Measurements from ENCODE around the gene SRP9. TPM values are rescaled to one million over a fixed set of nuclear protein-coding genes. Genes with fewer than 3 reads are reported as not detected.

SRP9 gene
- total and polyA plus RNA-seq, 2 donors (not counting 1 experiment from before 2014, with no cell fraction given), result 73.4 to 117 TPM

GRCh38 chr1:225749706-225750105, 27.9 kb upstream of the SRP9 start:
- Mint-ChIP-seq H3K4me3 (no peak overlapping the region), H3K4me1 (no peaks in the 10 kb centered on the region), H3K9me3 (ENCODE audit: insufficient read depth) (no peaks in the 10 kb centered on the region), H3K27ac (no peak overlapping the region), H3K27me3 (no peaks in the 10 kb centered on the region)
- WGBS (ENCODE audit: insufficient coverage), result 100% methylated on average over 2 of the region's 3 CpGs
- no peaks in the 10 kb centered on the region for H3K4me1 ChIP-seq (ENCODE audit: control insufficient read depth in 2 of 2, insufficient read depth in 2 of 2, low read length in 2 of 2)
- no peak overlapping the region for H2AFZ ChIP-seq (ENCODE audit: insufficient read depth, low read depth, low read length, poor library complexity, severe bottlenecking)
- ATAC-seq (ENCODE audit: low read depth) (no peak), DNase-seq (no peak)
- no peak for TF ChIP-seq EZH2 (IDR thresholded peaks at IDR 0.05; ENCODE audit: borderline replicate concordance, insufficient read depth, low read depth, low read length, poor library complexity, severe bottlenecking)
- TF ChIP-seq, protein P1, sequence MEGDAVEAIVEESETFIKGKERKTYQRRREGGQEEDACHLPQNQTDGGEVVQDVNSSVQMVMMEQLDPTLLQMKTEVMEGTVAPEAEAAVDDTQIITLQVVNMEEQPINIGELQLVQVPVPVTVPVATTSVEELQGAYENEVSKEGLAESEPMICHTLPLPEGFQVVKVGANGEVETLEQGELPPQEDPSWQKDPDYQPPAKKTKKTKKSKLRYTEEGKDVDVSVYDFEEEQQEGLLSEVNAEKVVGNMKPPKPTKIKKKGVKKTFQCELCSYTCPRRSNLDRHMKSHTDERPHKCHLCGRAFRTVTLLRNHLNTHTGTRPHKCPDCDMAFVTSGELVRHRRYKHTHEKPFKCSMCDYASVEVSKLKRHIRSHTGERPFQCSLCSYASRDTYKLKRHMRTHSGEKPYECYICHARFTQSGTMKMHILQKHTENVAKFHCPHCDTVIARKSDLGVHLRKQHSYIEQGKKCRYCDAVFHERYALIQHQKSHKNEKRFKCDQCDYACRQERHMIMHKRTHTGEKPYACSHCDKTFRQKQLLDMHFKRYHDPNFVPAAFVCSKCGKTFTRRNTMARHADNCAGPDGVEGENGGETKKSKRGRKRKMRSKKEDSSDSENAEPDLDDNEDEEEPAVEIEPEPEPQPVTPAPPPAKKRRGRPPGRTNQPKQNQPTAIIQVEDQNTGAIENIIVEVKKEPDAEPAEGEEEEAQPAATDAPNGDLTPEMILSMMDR (IDR thresholded peaks at IDR 0.05), result no peak
- H3K27ac ChIP-seq (ENCODE audit: low read length in 2 of 2), result no peak overlapping the region
- CTCF ChIA-PET, result no interaction called here
- H3K4me2 ChIP-seq (replicated peaks; ENCODE audit: low read depth, low read length, poor library complexity, severe bottlenecking), result no peak overlapping the region
- no peaks in the 10 kb centered on the region for H3K36me3 ChIP-seq (replicated peaks in 1 of 2; ENCODE audit: control extremely low read depth in 1 of 2, control insufficient read depth in 1 of 2, extremely low read depth in 1 of 2, insufficient read depth in 2 of 2, low read length in 1 of 2)
- H3K9me3 ChIP-seq (ENCODE audit: control extremely low read depth in 1 of 3, control insufficient read depth in 2 of 3, insufficient read depth in 1 of 3, low read length in 2 of 3), result no peaks in the 10 kb centered on the region
- no peaks in the 10 kb centered on the region for H3K79me2 ChIP-seq (ENCODE audit: control insufficient read depth, insufficient read depth, low read length)
- POLR2A ChIA-PET, result interaction anchor here (0.7 kb wide), 1 partner anchor 187 kb away, joined by 9 read pairs; no protein-coding TSS in a partner anchor
- H3K9ac ChIP-seq (ENCODE audit: low read length), result no peak overlapping the region
- no peaks in the 10 kb centered on the region for H3K27me3 ChIP-seq (replicated peaks in 1 of 4; ENCODE audit: control extremely low read depth in 1 of 4, control insufficient read depth in 3 of 4, insufficient read depth in 4 of 4, low read length in 3 of 4)
- no peak overlapping the region for H3K4me3 ChIP-seq (ENCODE audit: control extremely low read depth in 1 of 5, extremely low read depth in 1 of 5, insufficient read depth in 1 of 5, low read depth in 2 of 5, low read length in 4 of 5)
- intact Hi-C loops (cut with micrococcal nuclease), result no loop called here
- H4K20me1 ChIP-seq (ENCODE audit: control insufficient read depth, insufficient read depth, low read length, poor library complexity, severe bottlenecking), result no peaks in the 10 kb centered on the region

DNA sequence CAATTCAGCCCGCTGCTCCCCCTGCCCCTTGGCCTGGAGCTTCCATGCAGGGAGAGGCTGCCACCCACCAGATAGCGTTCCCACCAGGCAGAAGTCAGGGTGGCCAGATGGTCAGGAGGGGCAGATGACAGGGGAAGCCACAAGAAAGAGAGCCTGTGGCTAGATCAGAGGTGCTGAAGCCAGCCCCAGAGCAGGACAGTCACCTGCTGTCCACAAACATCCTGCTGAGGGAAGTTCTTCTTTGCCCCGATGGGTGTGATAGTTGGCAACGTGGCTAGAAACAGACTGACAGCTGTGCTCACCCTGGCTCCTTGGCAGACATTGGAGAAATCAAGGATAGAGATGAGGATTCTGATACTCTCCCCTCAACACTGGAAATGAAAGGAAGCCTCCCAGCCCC, 27.2 kb upstream of the SRP9 start:
- no peak overlapping the region for H2AFZ ChIP-seq (ENCODE audit: insufficient read depth, low read depth, low read length, poor library complexity, severe bottlenecking)
- ChIA-PET CTCF (no interaction called here), POLR2A (no interaction called here)
- H3K9me3 ChIP-seq (ENCODE audit: control extremely low read depth in 1 of 3, control insufficient read depth in 2 of 3, insufficient read depth in 1 of 3, low read length in 2 of 3), result no peaks in the 10 kb centered on the region
- no peaks in the 10 kb centered on the region for H3K27me3 ChIP-seq (replicated peaks in 1 of 4; ENCODE audit: control extremely low read depth in 1 of 4, control insufficient read depth in 3 of 4, insufficient read depth in 4 of 4, low read length in 3 of 4)
- no peak overlapping the region for H3K4me2 ChIP-seq (replicated peaks; ENCODE audit: low read depth, low read length, poor library complexity, severe bottlenecking)
- Mint-ChIP-seq H3K4me1 (no peaks in the 10 kb centered on the region), H3K27ac (no peak overlapping the region), H3K27me3 (no peaks in the 10 kb centered on the region), H3K4me3 (no peak overlapping the region), H3K9me3 (ENCODE audit: insufficient read depth) (no peaks in the 10 kb centered on the region)
- TF ChIP-seq, protein P1 (IDR thresholded peaks at IDR 0.05), result no peak
- no peak for TF ChIP-seq EZH2 (IDR thresholded peaks at IDR 0.05; ENCODE audit: borderline replicate concordance, insufficient read depth, low read depth, low read length, poor library complexity, severe bottlenecking)
- ATAC-seq (ENCODE audit: low read depth) (no peak), DNase-seq (no peak)
- WGBS (ENCODE audit: insufficient coverage), result 64% methylated on average over 4 of the region's 4 CpGs
- H4K20me1 ChIP-seq (ENCODE audit: control insufficient read depth, insufficient read depth, low read length, poor library complexity, severe bottlenecking), result no peaks in the 10 kb centered on the region
- H3K9ac ChIP-seq (ENCODE audit: low read length), result no peak overlapping the region
- no peaks in the 10 kb centered on the region for H3K79me2 ChIP-seq (ENCODE audit: control insufficient read depth, insufficient read depth, low read length)
- H3K4me3 ChIP-seq (ENCODE audit: control extremely low read depth in 1 of 5, extremely low read depth in 1 of 5, insufficient read depth in 1 of 5, low read depth in 2 of 5, low read length in 4 of 5), result no peak overlapping the region
- H3K4me1 ChIP-seq (ENCODE audit: control insufficient read depth in 2 of 2, insufficient read depth in 2 of 2, low read length in 2 of 2), result no peaks in the 10 kb centered on the region
- no peaks in the 10 kb centered on the region for H3K36me3 ChIP-seq (replicated peaks in 1 of 2; ENCODE audit: control extremely low read depth in 1 of 2, control insufficient read depth in 1 of 2, extremely low read depth in 1 of 2, insufficient read depth in 2 of 2, low read length in 1 of 2)
- intact Hi-C loops (cut with micrococcal nuclease), result no loop called here
- H3K27ac ChIP-seq (ENCODE audit: low read length in 2 of 2), result no peak overlapping the region
